Endothelial cell of umbilical vein (primary cell): ENCODE results near the gene RBM5. TPM values are rescaled to one million over a fixed set of nuclear protein-coding genes. Genes with fewer than 3 reads are reported as not detected.
A peak's percentile ranks its signal among the peaks of the same experiment; 100 is the strongest.

ENCODE experiments used
- BruUV-seq: library from RNA; stranded (reverse); fragments of 400-500 nt; replicated peaks from 2 replicates; lab custom pipeline; 2021; lab: Mats Ljungman, UMichigan
- CTCF ChIA-PET: fragments of 300-600, 350-600 bp; sonication (Branson Sonifier 250); formaldehyde crosslinking; loops from one replicate; lab custom pipeline; 2021; ENCODE audit warnings: antibody characterized with exemption, inconsistent platforms; lab: Charles Lee
- POLR2A ChIA-PET: fragments of 300-600, 350-600 bp; sonication (Branson Sonifier 250); formaldehyde crosslinking; loops from one replicate; lab custom pipeline; 2021; ENCODE audit warnings: antibody characterized with exemption, inconsistent platforms; lab: Charles Lee
- DNase-seq: peaks from one replicate; pipeline ENCODE4 v3.0.0-alpha.2; 2011; ENCODE audit warnings: low read depth, low spot score
- FAIRE-seq: peaks from 2 replicates; lab custom pipeline; 2011; peaks lifted over from hg19 to GRCh38; lab: Jason Lieb, UNC
- H2AFZ ChIP-seq: 2 replicates; pipeline ENCODE4 v1.6.0; 2012; ENCODE audit warnings: low read depth, low read length, control low read depth, inconsistent platforms
- H3K27ac ChIP-seq: 2 replicates; pipeline ENCODE4 v1.5.1; 2011; ENCODE audit warnings: low read depth, mild to moderate bottlenecking, control low read depth, low read length, moderate library complexity; ENCODE audit not compliant: insufficient read depth
- H3K27me3 ChIP-seq, 2 experiments: 2 replicates each; pipeline versions ENCODE4 v1.6.0 to v1.6.1; 2011; ENCODE audit warnings: low read length in 2 of 2, mixed read lengths in 1 of 2; ENCODE audit not compliant: control insufficient read depth in 2 of 2, insufficient read depth in 2 of 2
- H3K36me3 ChIP-seq, 2 experiments: 2 replicates in 1 of 2; 3 replicates in 1 of 2; pipeline ENCODE4 v1.5.1; 2011; ENCODE audit warnings: low read length in 2 of 2, mild to moderate bottlenecking in 1 of 2, moderate library complexity in 1 of 2; ENCODE audit not compliant: control insufficient read depth in 2 of 2, insufficient read depth in 2 of 2; ENCODE audit errors: extremely low read depth in 1 of 2
- H3K4me1 ChIP-seq: 3 replicates; pipeline ENCODE4 v1.5.1; 2011; ENCODE audit warnings: mild to moderate bottlenecking, low read length; ENCODE audit not compliant: control insufficient read depth, insufficient read depth; ENCODE audit errors: extremely low read depth
- H3K4me2 ChIP-seq: 2 replicates; pipeline ENCODE4 v1.6.1; 2011; ENCODE audit warnings: low read length, control low read depth, mixed read lengths; ENCODE audit not compliant: insufficient read depth
- H3K4me3 ChIP-seq, 3 experiments: fragments of 200-600 bp in 1 of 3; sonication (generic), shearing (Covaris generic) in 1 of 3; replicated peaks in 1 of 3; 2 replicates each; pipeline ENCODE4 v1.5.1; 2011 to 2016; ENCODE audit warnings: control low read depth in 3 of 3, low read length in 3 of 3, mild to moderate bottlenecking in 2 of 3, inconsistent platforms in 1 of 3, low read depth in 1 of 3, moderate library complexity in 1 of 3; ENCODE audit not compliant: insufficient read depth in 1 of 3
- H3K79me2 ChIP-seq: 2 replicates; pipeline ENCODE4 v1.6.0; 2012; ENCODE audit warnings: low read length, inconsistent platforms; ENCODE audit not compliant: control insufficient read depth, insufficient read depth
- H3K9ac ChIP-seq: replicated peaks from 2 replicates; pipeline ENCODE3; 2011; ENCODE audit warnings: low read length, control low read depth; ENCODE audit not compliant: insufficient read depth; ENCODE audit errors: extremely low read depth
- H3K9me1 ChIP-seq: replicated peaks from 3 replicates; pipeline ENCODE4 v1.6.0; 2011; ENCODE audit warnings: mild to moderate bottlenecking, low read length; ENCODE audit not compliant: control insufficient read depth, insufficient read depth; ENCODE audit errors: extremely low read depth
- H3K9me3 ChIP-seq: replicated peaks from 2 replicates; pipeline ENCODE4 v1.5.1; 2012; ENCODE audit warnings: low read length, inconsistent platforms; ENCODE audit not compliant: control insufficient read depth, insufficient read depth
- H4K20me1 ChIP-seq: replicated peaks from 2 replicates; pipeline ENCODE3; 2011; ENCODE audit warnings: mild to moderate bottlenecking, low read length; ENCODE audit not compliant: control insufficient read depth, insufficient read depth; ENCODE audit errors: extremely low read depth
- FOS ChIP-seq: IDR thresholded peaks from 2 replicates; pipeline ENCODE4 v1.6.1; 2011; ENCODE audit warnings: mild to moderate bottlenecking, low read length, moderate library complexity, borderline replicate concordance; ENCODE audit not compliant: insufficient read depth
- GATA2 ChIP-seq: IDR thresholded peaks from 2 replicates; pipeline ENCODE4 v1.7.0; 2011; ENCODE audit warnings: low read depth, mild to moderate bottlenecking, moderate library complexity, mixed read lengths, low read length; ENCODE audit not compliant: insufficient read length, insufficient read depth
- MAX ChIP-seq: IDR thresholded peaks from 2 replicates; pipeline ENCODE4 v1.6.1; 2011; ENCODE audit not compliant: insufficient read depth, insufficient read length
- MYC ChIP-seq: IDR thresholded peaks from one replicate; pipeline ENCODE4 v1.6.1; 2011; ENCODE audit warnings: mild to moderate bottlenecking, low read depth, low read length
- POLR2A ChIP-seq: IDR thresholded peaks from 2 replicates; pipeline ENCODE4 v1.6.1; 2012; ENCODE audit warnings: low read depth, mild to moderate bottlenecking, control low read depth, low read length
- POLR2AphosphoS5 ChIP-seq: IDR thresholded peaks from 2 replicates; pipeline ENCODE4 v1.6.1; 2012; ENCODE audit warnings: low read depth, mild to moderate bottlenecking, control low read depth, low read length, moderate library complexity; ENCODE audit not compliant: insufficient read depth
- dilution Hi-C: fragments of 300-500 bp; cut with MboI; formaldehyde crosslinking; loops from one replicate; pipeline ENCODE4 v1.15.0; 2019; ENCODE audit warnings: low sequenced_read_pairs; ENCODE audit not compliant: extremely low pct_ligation_motif_present
- intact Hi-C: fragments of 100-400 bp; cut with micrococcal nuclease; formaldehyde crosslinking; loops from one replicate; pipeline ENCODE4 v1.10.0; 2022
- polyA plus RNA-seq, 4 experiments: library from polyadenylated mRNA; depleted of rRNA in 3 of 4; stranded (reverse) in 3 of 4; unstranded in 1 of 4; fragments of >200 nt; gene quantifications; 2 replicates each; pipeline versions ENCODE4 v1.2.1 to v1.2.3, GENCODE V29; 2011 to 2012; ENCODE audit warnings: missing spikeins in 1 of 4
- total RNA-seq: library from RNA; stranded (reverse); gene quantifications from 2 replicates; pipeline ENCODE4 v1.2.3, GENCODE V29; 2021
- TF ChIP-seq, protein P1 (sequence below), 2 donors: IDR thresholded peaks; 1 replicate in 1 of 2; 2 replicates in 1 of 2; pipeline ENCODE4 v1.5.1; 2011; ENCODE audit warnings: low read length in 2 of 2, mild to moderate bottlenecking in 2 of 2, moderate library complexity in 2 of 2, control low read depth in 1 of 2, inconsistent platforms in 1 of 2, low read depth in 1 of 2; ENCODE audit not compliant: insufficient read depth in 1 of 2; ENCODE audit errors: extremely low read depth in 1 of 2

Gene RBM5
- total and polyA plus RNA-seq, 2 donors (not counting 3 experiments of a cell fraction or from before 2014, with no cell fraction given), result 190 to 218 TPM

- intact Hi-C loops (loop anchor here (5.0 kb wide), 1 partner anchor 80 kb away; the partner anchor contains the start of gene GNAI2), dilution Hi-C loops (no loop called here)
- Histone ChIP-seq H3K79me2 (peaks cover 56% of the 10 kb centered on the region), H3K36me3 (peaks cover 0 to 4% of the 10 kb centered on the region in 2 experiments), H2AFZ (no peak overlapping the region), H3K9me1 (no peaks in the 10 kb centered on the region), H3K9ac (peak overlapping the region; percentile 39), H3K27me3 (no peaks in the 10 kb centered on the region), H4K20me1 (no peaks in the 10 kb centered on the region), H3K4me3 (peak overlapping the region; percentile 29 to 77 (median 77)), H3K4me2 (peak overlapping the region; percentile 78), H3K27ac (peak overlapping the region; percentile 40), H3K9me3 (no peaks in the 10 kb centered on the region), H3K4me1 (peaks cover 68% of the 10 kb centered on the region)
- BruUV-seq, result TSS peak; percentile 65
- POLR2A ChIA-PET, result interaction anchor here (0.8 to 1.7 kb wide), 4 partner anchors 8 to 79 kb away, joined by 3 to 10 read pairs (median 3); no protein-coding TSS in a partner anchor
- FAIRE-seq (peak; percentile 96), DNase-seq (peak; percentile 54)
- CTCF ChIA-PET, result interaction anchor here (1.2 to 3.6 kb wide), 11 partner anchors 8 to 38 kb away, joined by 3 to 36 read pairs (median 5); no protein-coding TSS in a partner anchor
- peak; percentile 85 for TF ChIP-seq POLR2AphosphoS5
- TF ChIP-seq FOS, result no peak
- TF ChIP-seq MYC, result no peak
- TF ChIP-seq, protein P1, sequence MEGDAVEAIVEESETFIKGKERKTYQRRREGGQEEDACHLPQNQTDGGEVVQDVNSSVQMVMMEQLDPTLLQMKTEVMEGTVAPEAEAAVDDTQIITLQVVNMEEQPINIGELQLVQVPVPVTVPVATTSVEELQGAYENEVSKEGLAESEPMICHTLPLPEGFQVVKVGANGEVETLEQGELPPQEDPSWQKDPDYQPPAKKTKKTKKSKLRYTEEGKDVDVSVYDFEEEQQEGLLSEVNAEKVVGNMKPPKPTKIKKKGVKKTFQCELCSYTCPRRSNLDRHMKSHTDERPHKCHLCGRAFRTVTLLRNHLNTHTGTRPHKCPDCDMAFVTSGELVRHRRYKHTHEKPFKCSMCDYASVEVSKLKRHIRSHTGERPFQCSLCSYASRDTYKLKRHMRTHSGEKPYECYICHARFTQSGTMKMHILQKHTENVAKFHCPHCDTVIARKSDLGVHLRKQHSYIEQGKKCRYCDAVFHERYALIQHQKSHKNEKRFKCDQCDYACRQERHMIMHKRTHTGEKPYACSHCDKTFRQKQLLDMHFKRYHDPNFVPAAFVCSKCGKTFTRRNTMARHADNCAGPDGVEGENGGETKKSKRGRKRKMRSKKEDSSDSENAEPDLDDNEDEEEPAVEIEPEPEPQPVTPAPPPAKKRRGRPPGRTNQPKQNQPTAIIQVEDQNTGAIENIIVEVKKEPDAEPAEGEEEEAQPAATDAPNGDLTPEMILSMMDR (IDR thresholded peaks at IDR 0.05; ENCODE audit: extremely low read depth in 1 of 2, insufficient read depth in 1 of 2, low read depth in 1 of 2, low read length in 2 of 2), result no peak
- TF ChIP-seq GATA2, result no peak
- TF ChIP-seq MAX, result no peak
- TF ChIP-seq POLR2A, result peak; percentile 96
Observed at GRCh38 chr3:50156549-50157493, 68.1 kb downstream of the RBM5 start.
